GM12864 (cell line): ENCODE data around the gene MYBPC3.

Source experiments
- DNase-seq: peaks from one replicate; pipeline ENCODE4 v3.0.0-alpha.2; 2011; ENCODE audit warnings: low read depth
- H3K4me3 ChIP-seq: 2 replicates; pipeline ENCODE4 v1.5.1; 2011; ENCODE audit warnings: mild to moderate bottlenecking, low read depth, low read length, control low read depth
- CTCF ChIP-seq: IDR thresholded peaks from 2 replicates; pipeline ENCODE4 v1.5.1; 2011; ENCODE audit warnings: low read depth, mild to moderate bottlenecking, moderate library complexity, low read length, control low read depth, inconsistent platforms; ENCODE audit errors: missing control alignments

MYBPC3 gene

DNA sequence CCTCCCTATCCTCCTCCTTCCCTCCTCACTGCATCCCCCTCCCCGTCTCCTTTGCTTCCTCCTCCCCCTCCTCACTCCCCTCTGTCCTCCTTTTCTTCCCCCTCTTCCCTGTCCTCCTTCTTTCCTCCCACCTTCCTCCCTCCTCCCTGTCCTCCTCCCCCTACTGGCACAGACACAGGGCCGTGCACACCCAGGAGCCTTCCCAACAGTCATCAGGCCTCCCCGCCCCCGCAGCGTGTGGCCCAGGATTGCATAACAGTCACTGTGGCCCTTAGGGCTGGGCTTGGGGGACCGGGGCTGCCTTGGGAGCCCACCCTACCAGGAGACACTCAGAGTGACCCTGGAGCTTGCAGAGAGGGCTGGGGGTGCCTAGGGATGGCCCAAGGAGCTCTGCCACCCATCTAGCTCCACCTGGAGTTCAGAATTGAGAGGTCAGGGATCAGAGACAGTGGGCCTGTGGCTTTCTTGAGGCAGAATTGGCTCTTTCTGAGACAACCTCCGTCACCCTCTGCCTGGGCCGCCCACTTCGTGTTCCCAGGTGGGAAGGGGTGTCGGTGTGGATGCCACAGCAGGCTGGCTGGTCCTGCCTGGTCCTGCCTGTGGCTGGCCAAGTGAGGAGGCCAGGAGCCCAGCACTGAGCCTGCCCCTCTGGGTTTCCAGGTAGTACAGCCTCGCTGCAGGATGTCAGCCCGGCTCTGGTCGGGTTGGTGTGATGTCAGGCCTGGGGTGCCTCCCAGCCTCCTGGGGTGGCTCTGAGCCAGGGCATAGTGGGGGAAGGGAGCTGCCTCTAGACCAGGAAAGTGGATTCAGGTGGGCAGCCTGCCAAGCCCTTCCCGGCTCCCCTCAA is 24.2 kb upstream of the MYBPC3 start:
- no peak for DNase-seq
- TF ChIP-seq CTCF: peak; percentile 10
- H3K4me3 ChIP-seq: peak overlapping the region; percentile 82

- DNase-seq: no peak
- peak overlapping the region; percentile 82 for H3K4me3 ChIP-seq
- no peak for TF ChIP-seq CTCF
Measured at GRCh38 chr11:47376107-47376524, 23.6 kb upstream of the MYBPC3 start.

DNA sequence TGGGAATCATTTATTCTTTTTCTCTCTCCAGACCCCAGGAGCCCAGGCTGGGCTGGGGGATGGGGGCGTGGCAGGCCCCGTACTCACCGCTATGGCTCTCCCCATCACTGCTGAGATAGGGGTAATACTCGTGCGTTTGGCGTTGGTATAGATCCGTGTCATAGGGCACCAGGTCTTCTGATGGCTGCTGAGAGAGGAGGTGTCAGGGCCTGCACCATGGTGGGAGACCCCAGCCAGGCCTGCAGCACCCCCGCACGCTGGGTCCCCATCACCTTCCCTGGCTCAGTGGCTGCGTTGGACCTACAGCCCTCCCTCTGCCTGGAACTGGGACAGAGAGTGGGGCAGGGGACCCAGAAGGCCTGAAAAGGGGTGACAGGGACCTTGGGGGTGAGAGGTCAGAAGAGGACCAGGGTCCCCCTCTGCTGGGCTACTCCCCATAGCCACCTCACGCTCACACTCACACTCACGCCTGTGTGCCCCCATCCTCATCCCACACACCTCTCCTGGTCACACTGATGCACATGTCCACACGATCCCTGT is 23.1 kb upstream of the MYBPC3 start:
- no peak for DNase-seq
- TF ChIP-seq CTCF: no peak
- no peak overlapping the region for H3K4me3 ChIP-seq

GRCh38 chr11:47375020-47375419 is 22.5 kb upstream of the MYBPC3 start:
- no peak overlapping the region for H3K4me3 ChIP-seq
- DNase-seq: no peak
- TF ChIP-seq CTCF: no peak

DNA sequence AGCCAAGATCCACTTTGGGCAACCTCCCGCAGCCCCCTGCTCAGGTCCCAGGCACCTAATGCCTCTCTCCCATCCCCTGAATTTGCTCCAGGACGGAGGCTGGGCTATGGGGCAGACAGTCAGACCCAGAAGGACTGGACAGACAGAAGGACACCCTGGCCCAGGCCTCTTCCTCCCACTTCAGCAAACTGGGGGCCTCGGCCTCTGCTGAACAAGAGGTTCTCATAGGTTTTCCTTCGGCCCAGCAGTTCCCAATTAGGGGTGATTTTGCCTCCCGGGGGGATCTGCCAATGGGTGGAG is 22.2 kb upstream of the MYBPC3 start:
- no peak overlapping the region for H3K4me3 ChIP-seq
- TF ChIP-seq CTCF: no peak
- no peak for DNase-seq

DNA sequence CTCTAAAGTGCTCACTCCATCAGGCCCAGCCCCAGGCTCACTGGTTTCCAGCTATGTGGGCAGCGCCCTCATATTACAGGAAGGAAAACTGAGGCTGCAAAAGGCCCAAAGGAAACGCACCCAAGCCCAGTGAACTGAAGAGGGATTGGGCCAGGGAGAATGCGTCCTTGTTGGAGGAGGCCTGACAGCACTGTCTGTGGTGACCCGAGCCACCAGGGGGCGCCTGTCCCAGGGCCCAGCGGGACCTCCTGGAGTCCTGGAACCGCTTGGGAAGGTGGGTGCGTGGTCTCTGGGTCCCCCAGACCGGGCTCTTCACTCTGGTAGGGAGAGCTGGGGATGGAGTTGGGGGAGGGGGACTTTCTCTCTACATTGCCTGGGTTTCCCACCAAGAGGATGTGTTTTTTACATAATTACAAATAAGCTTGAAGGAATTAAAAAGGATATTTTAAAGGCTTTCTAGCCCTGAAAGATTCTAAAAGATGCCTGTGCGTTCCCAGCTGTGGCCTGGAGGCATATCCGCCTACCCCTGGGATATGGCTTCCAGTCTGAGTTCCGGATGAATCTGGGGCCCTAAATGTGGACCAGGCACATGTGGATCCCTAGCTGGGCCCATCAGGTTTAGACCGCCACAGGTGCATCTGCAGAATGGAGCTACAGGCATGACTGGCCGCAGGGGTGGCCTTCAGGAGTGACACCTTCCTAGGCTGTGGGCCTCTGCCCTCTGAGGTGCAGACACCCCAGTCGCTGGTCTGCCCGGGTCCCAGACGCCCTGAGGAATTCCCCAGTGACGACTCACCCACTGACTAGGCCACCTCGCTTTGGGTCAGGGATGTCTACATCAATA is 21.6 kb upstream of the MYBPC3 start:
- H3K4me3 ChIP-seq: no peak overlapping the region
- no peak for DNase-seq
- TF ChIP-seq CTCF: peak; percentile 96

DNA sequence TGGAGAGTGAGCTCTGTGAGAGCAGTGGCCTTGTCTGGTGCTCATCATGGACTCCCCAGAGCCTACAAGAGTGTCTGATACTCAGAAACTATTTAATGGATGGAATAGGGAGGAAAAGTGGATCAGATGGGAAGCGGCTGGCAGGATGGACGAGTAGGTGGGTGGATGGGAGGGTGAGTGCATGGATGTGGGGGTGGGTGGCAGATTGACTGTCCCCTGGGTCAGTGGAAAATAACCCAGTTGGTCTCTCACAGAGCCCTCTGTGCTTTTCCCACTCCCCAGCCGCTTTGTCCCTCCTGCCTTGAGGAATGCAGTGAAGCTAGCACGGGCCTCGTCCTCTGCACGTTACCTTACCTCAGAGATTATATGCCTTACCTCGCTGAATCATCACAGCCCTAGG is 19.9 kb upstream of the MYBPC3 start:
- no peak for TF ChIP-seq CTCF
- DNase-seq: no peak
- no peak overlapping the region for H3K4me3 ChIP-seq
